ENCODE results near the gene NOBOX.

GRCh38 chr7:144379776-144380384 is 23.6 kb downstream of the NOBOX start:
- no peak for TF ChIP-seq CTCF (IDR thresholded peaks at IDR 0.05)
- TF ChIP-seq POLR2A (IDR thresholded peaks at IDR 0.05) = no peak
